SH-SY5Y (cell line): ENCODE results near the gene OMA1.

Experiments used
- GATA2 ChIP-seq: IDR thresholded peaks from 2 replicates; pipeline ENCODE4 v1.6.1; 2011; ENCODE audit warnings: mild to moderate bottlenecking, low read depth, low read length
- GATA3 ChIP-seq: IDR thresholded peaks from 2 replicates; pipeline ENCODE4 v1.6.1; 2011; ENCODE audit warnings: low read depth, mild to moderate bottlenecking, low read length, moderate library complexity

DNA sequence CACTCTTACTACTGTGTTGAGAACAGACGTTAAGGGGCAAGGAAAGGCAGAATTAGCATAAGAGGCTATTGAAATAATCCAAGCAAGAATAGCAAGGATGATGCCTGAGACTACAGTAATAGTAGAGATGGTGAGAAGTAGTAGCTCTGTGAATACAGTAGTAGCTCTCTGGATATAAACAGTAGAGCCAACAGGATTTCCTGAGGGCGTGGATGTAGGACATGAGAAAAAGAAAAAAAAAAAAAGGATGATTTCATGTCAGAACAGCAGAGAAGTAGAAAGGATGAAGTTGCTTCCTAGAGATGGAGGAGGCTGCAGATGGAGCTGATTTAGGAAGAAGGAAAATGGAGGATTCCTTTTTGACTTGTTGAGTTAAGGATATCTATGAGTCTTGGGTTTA is 112.3 kb downstream of the OMA1 start:
- TF ChIP-seq GATA2: no peak
- no peak for TF ChIP-seq GATA3
